Stimulated activated CD4-positive, alpha-beta T cell treated with anti-CD3 and anti-CD28 coated beads, Interleukin-12 subunit alpha, Interleukin-12 subunit beta, amount 100 ng/mL, for 24 hours (primary cell): ENCODE measurements around the gene TEX13A.
"Not testable (repeated sequence)": the region's sequence is repeated elsewhere in the genome, so short reads cannot be mapped to it uniquely, and the experiment has no call there.

Source experiments
- DNase-seq, 2 experiments: peaks; one replicate each; pipeline ENCODE4 v3.0.0-alpha.2; 2020; ENCODE audit warnings: low read depth in 2 of 2

The TEX13A gene, protein sequence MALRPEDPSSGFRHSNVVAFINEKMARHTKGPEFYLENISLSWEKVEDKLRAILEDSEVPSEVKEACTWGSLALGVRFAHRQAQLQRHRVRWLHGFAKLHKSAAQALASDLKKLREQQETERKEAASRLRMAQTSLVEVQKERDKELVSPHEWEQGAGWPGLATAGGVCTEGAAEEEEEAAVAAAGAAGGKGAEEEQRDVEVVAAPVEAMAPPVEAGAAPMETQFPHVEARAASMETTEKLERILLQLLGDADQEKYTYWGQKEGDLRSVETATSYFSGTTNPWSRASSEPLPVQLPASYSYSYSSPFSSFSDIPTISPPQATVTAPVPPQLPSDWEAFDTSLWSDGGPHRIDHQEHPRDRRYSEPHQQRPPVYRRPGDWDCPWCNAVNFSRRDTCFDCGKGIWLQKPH

DNA sequence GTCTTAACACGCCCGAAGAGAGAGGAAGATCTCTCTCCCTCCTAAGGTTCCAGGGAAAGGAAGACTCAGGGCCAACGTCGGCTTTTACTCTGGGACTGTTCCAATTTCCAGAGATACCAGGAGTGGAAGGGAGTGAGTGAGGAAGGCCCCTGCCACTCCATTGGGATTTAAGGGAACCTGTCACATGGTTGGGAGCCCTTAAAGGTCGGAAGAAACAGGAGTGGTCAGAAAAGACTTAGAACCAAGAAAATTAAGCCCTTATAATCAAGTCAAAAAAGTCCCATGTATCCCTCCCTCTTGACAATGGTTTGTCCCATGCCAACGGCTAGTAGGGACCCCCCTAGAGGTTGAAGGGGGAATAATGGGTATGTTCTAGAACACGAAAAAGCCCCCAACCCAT lies at the start of gene TEX13A:
TSS of gene TEX13A (minus strand) at position 59 of the 400 bp plus-strand sequence. CDS start 297 bp downstream, outside the sequence.
- no peak for DNase-seq

DNA sequence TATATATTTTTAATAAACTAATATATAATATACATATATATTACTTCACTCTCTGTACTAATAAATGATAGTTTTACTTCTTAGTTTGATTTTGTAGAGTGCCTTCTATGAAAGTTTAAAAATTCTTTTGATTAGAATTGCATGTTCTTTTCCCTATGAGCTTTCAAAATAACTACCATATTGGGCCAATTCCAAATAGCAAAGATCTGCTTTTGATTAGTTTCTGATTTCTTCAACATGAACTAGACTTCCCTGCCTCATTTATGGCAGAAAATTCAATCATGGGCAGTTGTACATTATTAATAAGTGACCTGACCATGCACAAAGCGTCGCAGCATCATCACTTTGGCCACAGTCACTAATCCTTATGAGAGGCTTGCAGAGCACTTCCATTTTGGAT lies 48.9 kb upstream of the TEX13A start:
- no peak for DNase-seq

DNA sequence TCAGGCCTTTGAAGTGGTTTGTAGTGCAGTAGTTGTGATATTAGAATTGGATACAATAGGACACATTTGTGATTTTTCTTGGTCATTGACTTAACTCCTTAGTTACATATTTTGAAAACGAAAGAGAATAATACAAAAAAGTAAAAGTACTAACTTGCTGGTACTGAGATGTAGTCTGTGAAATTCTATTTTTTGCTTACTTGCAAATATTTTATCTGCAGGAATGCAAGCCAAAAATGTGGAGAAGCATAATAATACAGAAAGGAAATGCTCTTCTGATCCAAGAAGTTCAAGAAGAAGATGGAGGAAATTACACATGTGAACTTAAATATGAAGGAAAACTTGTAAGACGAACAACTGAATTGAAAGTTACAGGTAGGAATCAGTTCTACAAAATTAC lies 46.7 kb upstream of the TEX13A start:
- DNase-seq = no peak

GRCh38 chrX:105266456-105266855 lies 46.0 kb upstream of the TEX13A start:
- no peak for DNase-seq

DNA sequence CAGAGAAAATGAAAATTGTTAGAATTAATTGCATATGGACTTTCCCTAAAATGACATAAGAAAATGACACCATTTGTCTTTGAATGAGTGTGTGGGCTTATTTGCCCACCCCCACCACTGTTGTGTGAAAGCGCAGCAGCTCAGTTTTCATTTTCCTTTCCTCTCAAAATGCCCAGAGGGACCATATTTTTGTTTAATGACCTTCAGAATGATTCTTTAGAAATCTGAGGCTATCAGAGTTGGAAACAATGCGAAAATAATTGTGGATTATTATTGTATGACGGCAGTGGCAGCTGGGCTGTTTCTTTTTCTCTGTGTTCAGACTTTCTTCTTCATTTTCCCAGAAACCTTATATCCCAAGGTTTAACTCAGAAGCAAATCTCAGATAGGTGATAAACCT lies 44.6 kb upstream of the TEX13A start:
- no peak for DNase-seq

- no peak for DNase-seq
Measured at GRCh38 chrX:105263801-105264200, 43.3 kb upstream of the TEX13A start.

DNA sequence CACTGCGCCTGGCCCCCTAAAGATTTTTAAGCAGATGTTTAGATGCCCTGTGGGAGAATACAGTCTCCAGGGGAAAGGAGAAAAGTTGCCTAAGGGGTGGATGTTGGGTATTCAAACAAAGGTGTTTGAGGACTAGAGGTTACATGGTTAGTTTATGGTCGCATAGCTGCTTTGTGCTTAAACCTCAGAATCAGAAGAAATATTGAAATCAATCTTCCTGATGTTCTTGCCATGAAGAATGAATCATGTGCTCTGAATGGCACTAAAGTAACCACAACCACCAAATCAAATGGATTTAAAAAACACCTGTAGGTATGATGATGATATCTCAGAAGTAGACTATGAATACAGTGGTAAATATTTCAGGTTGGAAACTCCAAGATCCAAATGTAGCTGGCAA lies 42.7 kb upstream of the TEX13A start:
- DNase-seq = no peak

DNA sequence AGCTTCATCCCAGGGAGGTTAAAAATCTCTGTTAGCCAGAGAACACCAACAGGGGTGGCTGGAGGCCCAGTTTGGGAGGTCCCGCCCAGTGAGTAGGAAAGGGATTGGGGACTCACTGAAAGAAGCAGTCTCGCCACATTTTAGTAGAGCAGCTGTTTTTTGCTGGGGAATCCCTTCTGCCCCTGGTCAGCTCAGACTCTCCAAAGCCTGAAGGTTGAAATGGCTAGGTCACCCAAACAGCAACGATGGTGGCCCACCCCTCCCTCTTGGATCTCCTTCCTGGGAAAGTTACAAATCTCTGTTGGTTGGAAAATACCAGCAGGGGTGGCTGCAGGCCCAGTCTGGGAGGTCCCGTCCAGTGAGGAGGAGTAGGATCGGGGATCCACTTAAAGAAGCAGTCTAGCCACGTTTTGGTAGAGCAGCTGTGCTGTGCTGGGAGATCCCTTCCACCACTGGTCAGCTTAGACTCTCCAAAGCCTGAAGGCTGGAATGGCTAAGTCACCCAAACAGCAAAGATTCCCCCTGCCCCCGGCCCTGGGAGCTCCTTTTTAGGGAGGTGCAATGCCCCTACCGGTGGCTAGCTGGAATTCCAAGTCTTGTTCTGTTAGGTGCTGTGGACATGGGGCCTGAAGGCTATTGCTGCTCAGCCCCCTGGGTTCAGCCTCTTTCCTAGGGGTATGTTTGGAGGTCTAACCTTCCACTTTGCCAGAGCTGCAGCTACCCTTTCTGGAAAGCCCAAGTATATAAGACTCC lies 40.0 kb upstream of the TEX13A start:
- no peak for DNase-seq

DNA sequence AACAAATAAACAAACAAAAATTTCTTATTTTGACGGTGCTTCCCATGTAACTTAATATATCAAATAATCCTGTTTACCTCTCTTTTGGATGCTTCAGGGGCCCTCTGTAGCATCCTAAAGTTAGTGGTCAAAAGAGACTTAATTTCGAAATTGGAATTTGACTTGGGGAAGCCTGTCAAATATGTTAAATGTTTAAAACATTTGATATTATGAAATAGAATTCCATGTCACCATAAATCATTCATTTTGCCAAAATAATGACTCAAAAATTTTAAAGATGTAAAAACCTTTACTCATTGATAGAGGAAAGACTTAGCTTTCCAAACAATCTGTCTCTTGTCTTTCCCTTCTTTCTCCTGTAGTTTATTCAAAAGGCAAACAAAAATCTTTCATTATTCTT lies 20.6 kb upstream of the TEX13A start:
- no peak for DNase-seq

- DNase-seq = not testable (repeated sequence)
Measured at GRCh38 chrX:105237407-105237806, 16.9 kb upstream of the TEX13A start.

DNA sequence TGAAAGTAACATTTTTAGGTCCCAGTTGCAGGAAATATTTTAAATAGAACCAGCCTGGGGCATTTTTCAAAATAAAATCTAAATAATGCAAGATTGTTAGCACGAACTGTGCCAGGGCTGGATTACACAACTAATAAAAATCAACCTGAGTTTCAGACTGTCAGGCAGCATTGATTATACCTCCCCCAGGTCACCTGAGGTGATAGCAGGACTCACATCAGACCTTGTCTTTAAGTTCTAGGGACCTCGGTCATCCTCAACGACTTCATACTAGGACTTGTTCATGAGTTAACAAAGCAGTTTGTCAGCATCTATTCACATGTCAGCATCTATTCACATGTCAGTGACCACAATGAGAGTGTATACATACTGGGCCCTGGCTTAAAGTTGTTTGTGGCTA lies 8.7 kb upstream of the TEX13A start:
- no peak for DNase-seq

DNA sequence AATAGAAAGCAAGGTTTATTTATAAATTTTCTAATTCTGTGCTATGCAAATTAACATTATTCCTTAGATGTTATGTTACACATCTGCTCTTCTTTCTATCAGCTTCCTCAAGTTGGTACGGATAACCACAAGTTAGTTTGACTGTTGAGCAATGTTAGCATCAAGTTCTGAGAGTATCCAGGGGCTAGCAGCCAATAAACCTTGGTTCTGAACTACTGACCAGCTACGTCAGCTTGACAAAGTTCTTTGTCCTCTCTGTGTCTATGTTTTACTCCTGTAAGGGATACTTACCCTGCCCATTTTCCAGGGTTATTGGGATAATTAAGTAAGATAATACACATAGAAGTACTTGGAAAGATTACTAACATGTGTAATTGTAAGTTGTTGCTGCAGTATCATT lies 8.1 kb upstream of the TEX13A start:
- no peak for DNase-seq

DNA sequence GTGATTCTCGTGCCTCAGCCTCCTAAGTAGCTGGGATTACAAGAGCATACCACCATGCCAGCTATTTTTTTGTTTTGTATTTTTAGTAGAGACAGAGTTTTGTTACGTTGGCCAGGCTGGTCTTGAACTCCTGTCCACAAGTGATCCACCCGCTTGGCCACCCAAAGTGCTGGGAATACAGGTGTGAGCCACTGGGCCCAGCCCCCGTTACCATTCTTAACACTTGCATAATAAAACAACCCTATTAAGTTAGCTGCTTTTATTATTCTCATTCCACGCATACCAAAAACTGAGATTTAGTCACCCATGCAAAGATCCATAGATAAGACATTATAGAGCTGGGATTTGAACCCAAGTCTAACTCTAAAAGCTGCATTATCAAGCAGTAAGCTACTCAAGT lies 6.0 kb upstream of the TEX13A start:
- DNase-seq = no peak

- DNase-seq = no peak
Measured at GRCh38 chrX:105221374-105221773, 880 bp upstream of the TEX13A start.

GRCh38 chrX:105219454-105220401 lies 766 bp downstream of the TEX13A start:
- DNase-seq = no peak

GRCh38 chrX:105211066-105211575 lies 9.4 kb downstream of the TEX13A start:
- no peak for DNase-seq

GRCh38 chrX:105210258-105210657 lies 10.2 kb downstream of the TEX13A start:
- DNase-seq = no peak

DNA sequence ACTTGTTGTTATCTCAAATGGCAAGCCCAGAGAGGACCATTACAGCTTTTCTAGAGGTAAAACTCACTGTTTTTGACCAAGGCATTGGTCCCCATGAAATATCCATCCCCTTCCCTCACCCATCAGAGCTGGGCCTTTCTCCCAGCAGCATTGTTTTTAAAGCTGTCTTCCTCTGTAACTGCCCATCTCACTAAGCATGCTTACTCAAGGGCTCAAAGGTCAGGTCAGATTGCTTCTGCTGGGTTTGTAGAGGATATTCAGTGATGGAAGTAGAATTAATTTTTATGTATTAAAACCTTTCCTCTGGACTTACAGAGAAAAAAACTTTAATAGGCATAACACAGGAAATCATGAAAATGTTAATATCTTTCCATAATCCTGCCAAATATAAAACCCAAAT lies 11.1 kb downstream of the TEX13A start:
- no peak for DNase-seq

DNA sequence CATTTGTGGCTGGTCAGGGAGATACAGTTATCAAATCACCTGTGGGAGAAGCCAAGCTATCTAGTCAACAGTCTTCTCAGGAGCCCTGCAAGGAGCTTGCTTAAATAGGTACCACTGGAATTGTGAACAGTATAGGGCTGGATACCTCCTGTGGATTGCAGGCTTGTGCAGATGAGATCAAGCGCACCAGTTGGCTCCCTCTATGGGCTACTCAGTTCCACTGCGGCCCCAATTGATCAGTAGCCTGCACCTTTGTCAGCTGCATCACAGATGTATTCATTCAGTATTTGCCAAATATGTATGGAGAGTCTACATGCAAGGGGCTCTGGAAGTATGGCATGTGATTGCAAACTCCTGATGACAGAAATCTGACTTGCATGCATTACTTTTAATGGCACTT lies 28.6 kb downstream of the TEX13A start:
- no peak for DNase-seq

DNA sequence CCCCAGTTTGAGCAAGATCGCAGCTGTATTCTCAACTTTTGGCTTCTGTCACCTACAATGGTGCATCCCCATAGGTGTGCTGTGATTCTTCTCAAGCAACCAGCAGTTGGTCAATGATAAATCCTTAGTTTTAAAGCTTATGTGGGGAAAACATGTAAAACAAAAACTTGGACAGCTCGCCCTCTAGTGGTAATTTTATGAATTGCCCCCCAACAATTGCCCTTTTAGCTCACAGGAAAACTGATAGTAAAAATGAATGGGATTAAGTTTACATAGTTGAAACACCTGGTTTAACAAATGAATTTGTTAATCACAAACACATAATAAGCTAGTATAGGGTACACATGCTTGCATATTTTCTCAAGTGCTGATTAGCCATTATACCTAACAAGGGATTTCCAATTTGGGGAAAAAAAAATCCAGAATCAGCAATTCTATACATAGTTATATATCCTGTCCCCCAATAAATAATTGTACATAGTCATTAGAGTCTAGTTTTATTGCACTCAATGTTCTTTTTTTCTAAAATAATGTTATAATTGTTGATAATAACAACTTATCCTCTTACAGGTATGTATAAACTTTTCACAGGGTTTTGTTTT lies 30.1 kb downstream of the TEX13A start:
- no peak for DNase-seq

DNA sequence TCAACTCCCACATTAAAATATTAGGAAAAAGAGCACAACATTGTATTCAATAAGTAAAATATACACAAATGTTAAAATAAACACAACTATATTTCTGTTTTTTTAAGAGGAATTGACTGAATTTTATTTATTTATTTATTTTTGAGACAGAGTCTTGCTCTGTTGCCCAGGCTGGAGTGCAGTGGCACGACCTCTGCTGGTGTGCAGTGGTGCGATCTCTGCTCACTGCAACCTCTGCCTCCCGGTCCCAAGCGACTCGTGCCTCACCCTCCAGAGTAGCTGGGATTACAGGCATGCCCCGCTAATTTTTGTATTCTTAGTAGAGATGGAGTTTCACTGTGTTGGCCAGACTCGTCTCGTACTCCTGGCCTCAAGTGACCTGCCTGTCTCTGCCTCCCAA lies 31.4 kb downstream of the TEX13A start:
- DNase-seq = no peak
